GM12872 (cell line): ENCODE measurements around the gene DBF4.

Experiments
- CTCF ChIP-seq: IDR thresholded peaks from 3 replicates; pipeline ENCODE4 v1.5.1; 2011; ENCODE audit warnings: low read depth, mild to moderate bottlenecking, low read length, moderate library complexity; ENCODE audit not compliant: insufficient read depth

Gene DBF4

GRCh38 chr7:87899255-87899654, 23.0 kb downstream of the DBF4 start:
- TF ChIP-seq CTCF, result no peak

- no peak for TF ChIP-seq CTCF
Measured at GRCh38 chr7:87912121-87912520, 35.8 kb downstream of the DBF4 start.

- no peak for TF ChIP-seq CTCF
Measured at GRCh38 chr7:87918740-87919139, 42.4 kb downstream of the DBF4 start.

- no peak for TF ChIP-seq CTCF
Measured at GRCh38 chr7:87919875-87920274, 43.6 kb downstream of the DBF4 start.

GRCh38 chr7:87920578-87920977, 44.3 kb downstream of the DBF4 start:
- no peak for TF ChIP-seq CTCF

GRCh38 chr7:87926581-87927461, 50.5 kb downstream of the DBF4 start:
- peak; percentile 60 for TF ChIP-seq CTCF

GRCh38 chr7:87933605-87933952, 57.3 kb downstream of the DBF4 start:
- TF ChIP-seq CTCF, result no peak
